Measurements from ENCODE around the gene GBP5.
"Not testable (repeated sequence)": the region's sequence is repeated elsewhere in the genome, so short reads cannot be mapped to it uniquely, and the experiment has no call there.

GBP5 gene

GRCh38 chr1:89280766-89281165 lies 8.1 kb upstream of the GBP5 start:
- no peak for DNase-seq

- no peak for DNase-seq
Observed at GRCh38 chr1:89279011-89279466, 6.4 kb upstream of the GBP5 start.

GRCh38 chr1:89277725-89278124 lies 5.1 kb upstream of the GBP5 start:
- no peak for DNase-seq

- DNase-seq = no peak
Observed at GRCh38 chr1:89276690-89277089, 4.0 kb upstream of the GBP5 start.

GRCh38 chr1:89274411-89274857 lies 1.8 kb upstream of the GBP5 start:
- no peak for DNase-seq

GRCh38 chr1:89273324-89273778 lies 691 bp upstream of the GBP5 start:
- no peak for DNase-seq

GRCh38 chr1:89271341-89272015 lies 1.2 kb downstream of the GBP5 start:
- DNase-seq = no peak

GRCh38 chr1:89270423-89270822 lies 2.2 kb downstream of the GBP5 start:
- no peak for DNase-seq

GRCh38 chr1:89269277-89269676 lies 3.4 kb downstream of the GBP5 start:
- DNase-seq = no peak

- DNase-seq = no peak
Observed at GRCh38 chr1:89262643-89263042, 10.0 kb downstream of the GBP5 start.

GRCh38 chr1:89261926-89262515 lies 10.6 kb downstream of the GBP5 start:
- DNase-seq = no peak

- DNase-seq = no peak
Observed at GRCh38 chr1:89260566-89261255, 11.9 kb downstream of the GBP5 start.

GRCh38 chr1:89260042-89260441 lies 12.6 kb downstream of the GBP5 start:
- no peak for DNase-seq

GRCh38 chr1:89259283-89259971 lies 13.2 kb downstream of the GBP5 start:
- peak; percentile 31 for DNase-seq

- DNase-seq = no peak
Observed at GRCh38 chr1:89257041-89257440, 15.6 kb downstream of the GBP5 start.

GRCh38 chr1:89255581-89255980 lies 17.1 kb downstream of the GBP5 start:
- not testable (repeated sequence) for DNase-seq

GRCh38 chr1:89254658-89255287 lies 17.9 kb downstream of the GBP5 start:
- DNase-seq = no peak

- DNase-seq = no peak
Observed at GRCh38 chr1:89243046-89243445, 29.6 kb downstream of the GBP5 start.
